MM.1S (cell line): Measurements from ENCODE around the gene OLFM1.

Source experiments
- DNase-seq: peaks from one replicate; pipeline ENCODE4 v3.0.0-alpha.2; 2015
- H2AFZ ChIP-seq: fragments of 300-600 bp; sonication (generic); 2 replicates; pipeline ENCODE4 v1.6.0; 2016; ENCODE audit warnings: antibody characterized with exemption, low read length
- H3F3A ChIP-seq: fragments of 300-600 bp; sonication (generic); 2 replicates; pipeline ENCODE4 v1.6.1; 2016; ENCODE audit warnings: mild to moderate bottlenecking, antibody characterized with exemption, low read length, moderate library complexity, mixed read lengths; ENCODE audit not compliant: insufficient read depth
- H3K27ac ChIP-seq: fragments of 300-600 bp; sonication (generic); 2 replicates; pipeline ENCODE4 v1.5.1; 2016; ENCODE audit warnings: mild to moderate bottlenecking, low read length
- H3K27me3 ChIP-seq: fragments of 300-600 bp; sonication (generic); replicated peaks from 2 replicates; pipeline ENCODE4 v1.6.0; 2016; ENCODE audit warnings: low read length; ENCODE audit not compliant: insufficient read depth
- H3K36me3 ChIP-seq: fragments of 300-600 bp; sonication (generic); replicated peaks from 2 replicates; pipeline ENCODE4 v1.6.1; 2016; ENCODE audit warnings: mild to moderate bottlenecking, low read length, mixed read lengths; ENCODE audit not compliant: insufficient read depth
- H3K4me1 ChIP-seq: fragments of 300-600 bp; sonication (generic); 2 replicates; pipeline ENCODE4 v1.6.1; 2016; ENCODE audit warnings: low read length, mixed read lengths
- H3K4me2 ChIP-seq: fragments of 300-600 bp; sonication (generic); 2 replicates; pipeline ENCODE4 v1.6.0; 2016; ENCODE audit warnings: low read depth, low read length
- H3K4me3 ChIP-seq: fragments of 300-600 bp; sonication (generic); 2 replicates; pipeline ENCODE4 v1.5.1; 2016; ENCODE audit warnings: low read length, mixed read lengths
- H3K79me2 ChIP-seq: fragments of 300-600 bp; sonication (generic); 2 replicates; pipeline ENCODE4 v1.6.1; 2016; ENCODE audit warnings: mixed run types, low read length, mixed read lengths
- H3K9ac ChIP-seq: fragments of 300-600 bp; sonication (generic); 2 replicates; pipeline ENCODE4 v1.6.1; 2016; ENCODE audit warnings: low read length, mixed read lengths
- H3K9me2 ChIP-seq: fragments of 300-600 bp; sonication (generic); replicated peaks from 2 replicates; pipeline ENCODE4 v1.6.1; 2016; ENCODE audit warnings: mild to moderate bottlenecking, low read length, mixed read lengths; ENCODE audit not compliant: insufficient read depth
- H3K9me3 ChIP-seq: fragments of 300-600 bp; sonication (generic); replicated peaks from 2 replicates; pipeline ENCODE4 v1.6.1; 2016; ENCODE audit warnings: mild to moderate bottlenecking, low read length, mixed read lengths; ENCODE audit not compliant: insufficient read depth
- H4K20me1 ChIP-seq: fragments of 300-600 bp; sonication (generic); 2 replicates; pipeline ENCODE4 v1.6.1; 2016; ENCODE audit warnings: mild to moderate bottlenecking, low read length, moderate library complexity, mixed read lengths; ENCODE audit not compliant: insufficient read depth
- CTCF ChIP-seq: fragments of 300-600 bp; sonication (generic); IDR thresholded peaks from 2 replicates; pipeline ENCODE4 v1.5.1; 2016; ENCODE audit warnings: antibody characterized with exemption, low read length, mixed read lengths
- EZH2 ChIP-seq: fragments of 300-600 bp; sonication (generic); optimal IDR thresholded peaks from 2 replicates; pipeline ENCODE3; 2017; ENCODE audit warnings: low read depth, mild to moderate bottlenecking, antibody characterized with exemption, low read length, mixed read lengths
- EZH2phosphoT487 ChIP-seq: fragments of 300-600 bp; sonication (generic); IDR thresholded peaks from 2 replicates; pipeline ENCODE4 v1.6.1; 2018; ENCODE audit warnings: antibody characterized with exemption, low read length

OLFM1 gene

GRCh38 chr9:135048758-135049444 lies 38.6 kb upstream of the OLFM1 start:
- H3K27ac ChIP-seq: no peak overlapping the region
- no peaks in the 10 kb centered on the region; the same call in 1 of the 2 replicates for H3K4me1 ChIP-seq
- H2AFZ ChIP-seq: no peak overlapping the region
- no peaks in the 10 kb centered on the region for H3K9me2 ChIP-seq
- TF ChIP-seq EZH2phosphoT487 (no peak), CTCF (no peak), EZH2 (no peak)
- H3K9me3 ChIP-seq: no peaks in the 10 kb centered on the region
- no peaks in the 10 kb centered on the region for H3K79me2 ChIP-seq
- no peak overlapping the region for H3K4me3 ChIP-seq
- H3F3A ChIP-seq: no peaks in the 10 kb centered on the region
- H3K4me2 ChIP-seq: no peak overlapping the region
- H3K9ac ChIP-seq: no peak overlapping the region
- DNase-seq: no peak
- peaks cover 95% of the 10 kb centered on the region for H3K27me3 ChIP-seq
- no peaks in the 10 kb centered on the region for H3K36me3 ChIP-seq
- no peaks in the 10 kb centered on the region for H4K20me1 ChIP-seq

- Histone ChIP-seq H3K9me3 (no peaks in the 10 kb centered on the region), H3K79me2 (no peaks in the 10 kb centered on the region), H3K4me2 (no peak overlapping the region), H2AFZ (no peak overlapping the region), H3K4me1 (no peaks in the 10 kb centered on the region; the same call in 1 of the 2 replicates), H4K20me1 (no peaks in the 10 kb centered on the region), H3K9ac (no peak overlapping the region), H3K4me3 (no peak overlapping the region), H3K9me2 (no peaks in the 10 kb centered on the region), H3K36me3 (no peaks in the 10 kb centered on the region), H3K27me3 (peaks cover 95% of the 10 kb centered on the region), H3F3A (no peaks in the 10 kb centered on the region), H3K27ac (no peak overlapping the region)
- no peak for TF ChIP-seq EZH2
- TF ChIP-seq CTCF: no peak
- TF ChIP-seq EZH2phosphoT487: no peak
- no peak for DNase-seq
Observed at GRCh38 chr9:135049460-135049859, 38.0 kb upstream of the OLFM1 start.

DNA sequence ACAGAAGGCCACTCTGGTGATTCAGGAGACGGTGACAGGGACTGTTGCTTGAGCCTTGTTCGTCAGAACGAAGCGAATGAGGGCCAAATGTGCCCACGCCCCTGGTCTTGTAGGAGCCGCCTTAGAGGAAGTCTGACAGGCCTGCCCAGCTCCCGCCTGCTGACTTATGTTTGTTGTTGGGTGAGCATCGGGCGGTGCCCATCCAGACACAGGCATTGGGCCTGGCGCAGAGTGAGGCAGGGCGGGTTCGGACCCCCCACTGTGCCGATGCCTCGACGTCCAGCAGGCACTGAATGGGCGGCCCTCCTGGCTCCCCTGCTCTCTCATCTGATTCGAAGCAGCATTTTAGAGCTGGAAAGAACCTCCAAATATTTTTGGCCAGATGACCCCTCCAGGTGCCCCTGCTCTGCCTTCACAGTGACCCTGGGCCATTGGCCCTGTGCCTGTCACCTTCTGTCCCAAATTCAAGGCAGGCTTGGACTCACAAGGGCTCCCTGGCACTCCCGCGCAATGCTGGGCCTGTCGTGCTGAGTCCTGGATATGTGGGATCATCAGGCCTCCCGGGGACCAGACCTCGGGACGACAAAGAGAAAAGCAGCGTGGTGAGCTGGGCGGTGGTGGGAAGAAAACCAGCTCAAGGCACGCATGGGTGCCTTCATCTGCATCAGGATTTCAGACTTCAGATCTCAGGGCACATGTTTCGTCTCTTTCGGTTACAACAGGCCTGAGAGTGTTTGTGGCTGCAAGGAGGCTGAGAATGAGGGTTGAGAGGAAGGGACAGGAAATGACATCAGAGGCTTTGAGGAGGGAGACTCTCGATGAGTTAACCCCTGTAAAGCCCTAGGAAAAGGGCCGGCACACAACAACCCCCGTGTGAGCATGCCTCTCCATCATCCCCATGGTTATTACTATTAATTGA lies 37.1 kb upstream of the OLFM1 start:
- Histone ChIP-seq H3K4me1 (no peaks in the 10 kb centered on the region; the same call in 1 of the 2 replicates), H3K27me3 (peaks cover 95% of the 10 kb centered on the region), H3F3A (no peaks in the 10 kb centered on the region), H2AFZ (no peak overlapping the region), H3K27ac (no peak overlapping the region), H3K36me3 (no peaks in the 10 kb centered on the region), H3K79me2 (no peaks in the 10 kb centered on the region), H3K9me2 (no peaks in the 10 kb centered on the region), H3K9me3 (no peaks in the 10 kb centered on the region), H3K4me2 (no peak overlapping the region), H4K20me1 (no peaks in the 10 kb centered on the region), H3K9ac (no peak overlapping the region), H3K4me3 (no peak overlapping the region)
- TF ChIP-seq EZH2 (no peak), CTCF (no peak), EZH2phosphoT487 (no peak)
- no peak for DNase-seq
